ENCODE measurements around the gene COMMD1.

DNA sequence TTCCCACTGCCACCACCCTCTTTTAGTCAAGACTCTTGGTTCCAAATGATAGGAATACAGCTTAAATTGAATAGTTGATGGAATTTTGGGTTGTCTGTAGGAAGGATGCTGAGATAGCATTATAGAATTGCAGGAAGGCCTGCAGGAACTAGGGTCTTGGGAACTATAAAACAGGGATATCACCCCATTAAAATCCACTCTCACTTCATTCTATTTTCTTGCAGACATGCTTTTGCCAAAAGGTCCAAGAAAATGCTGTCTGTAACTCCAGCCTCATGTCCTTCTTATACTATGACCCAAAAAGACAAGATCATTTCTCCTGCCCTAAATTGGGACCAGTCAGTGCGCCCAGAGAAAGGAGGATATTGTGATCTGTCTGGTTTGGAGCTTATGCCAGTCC is 89.1 kb downstream of the COMMD1 start:
- TF ChIP-seq, protein P1, sequence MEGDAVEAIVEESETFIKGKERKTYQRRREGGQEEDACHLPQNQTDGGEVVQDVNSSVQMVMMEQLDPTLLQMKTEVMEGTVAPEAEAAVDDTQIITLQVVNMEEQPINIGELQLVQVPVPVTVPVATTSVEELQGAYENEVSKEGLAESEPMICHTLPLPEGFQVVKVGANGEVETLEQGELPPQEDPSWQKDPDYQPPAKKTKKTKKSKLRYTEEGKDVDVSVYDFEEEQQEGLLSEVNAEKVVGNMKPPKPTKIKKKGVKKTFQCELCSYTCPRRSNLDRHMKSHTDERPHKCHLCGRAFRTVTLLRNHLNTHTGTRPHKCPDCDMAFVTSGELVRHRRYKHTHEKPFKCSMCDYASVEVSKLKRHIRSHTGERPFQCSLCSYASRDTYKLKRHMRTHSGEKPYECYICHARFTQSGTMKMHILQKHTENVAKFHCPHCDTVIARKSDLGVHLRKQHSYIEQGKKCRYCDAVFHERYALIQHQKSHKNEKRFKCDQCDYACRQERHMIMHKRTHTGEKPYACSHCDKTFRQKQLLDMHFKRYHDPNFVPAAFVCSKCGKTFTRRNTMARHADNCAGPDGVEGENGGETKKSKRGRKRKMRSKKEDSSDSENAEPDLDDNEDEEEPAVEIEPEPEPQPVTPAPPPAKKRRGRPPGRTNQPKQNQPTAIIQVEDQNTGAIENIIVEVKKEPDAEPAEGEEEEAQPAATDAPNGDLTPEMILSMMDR (IDR thresholded peaks at IDR 0.05; ENCODE audit: low read depth, low read length, poor library complexity, severe bottlenecking), result no peak
- TF ChIP-seq EZH2phosphoT487 (IDR thresholded peaks at IDR 0.05; ENCODE audit: borderline replicate concordance, low read length), result no peak

Data from DOHH2 (cell line).